Hematopoietic multipotent progenitor cell (in vitro differentiated cells): ENCODE results near the gene GDAP1L1. TPM values are rescaled to one million over a fixed set of nuclear protein-coding genes. Genes with fewer than 3 reads are reported as not detected.
"Not testable (repeated sequence)": the region's sequence is repeated elsewhere in the genome, so short reads cannot be mapped to it uniquely, and the experiment has no call there.

Experiments used
- DNase-seq, 3 donors: peaks; one replicate each; pipeline ENCODE4 v3.0.0-alpha.2; 2011 to 2015; ENCODE audit warnings: low read depth in 2 of 3, low spot score in 2 of 3
- total RNA-seq: library from RNA; depleted of rRNA; stranded (reverse); fragments of >200 nt; gene quantifications from one replicate; pipeline ENCODE4 v1.2.3, GENCODE V29; 2012

Gene GDAP1L1
- total RNA-seq, 1 donor: not detected

DNA sequence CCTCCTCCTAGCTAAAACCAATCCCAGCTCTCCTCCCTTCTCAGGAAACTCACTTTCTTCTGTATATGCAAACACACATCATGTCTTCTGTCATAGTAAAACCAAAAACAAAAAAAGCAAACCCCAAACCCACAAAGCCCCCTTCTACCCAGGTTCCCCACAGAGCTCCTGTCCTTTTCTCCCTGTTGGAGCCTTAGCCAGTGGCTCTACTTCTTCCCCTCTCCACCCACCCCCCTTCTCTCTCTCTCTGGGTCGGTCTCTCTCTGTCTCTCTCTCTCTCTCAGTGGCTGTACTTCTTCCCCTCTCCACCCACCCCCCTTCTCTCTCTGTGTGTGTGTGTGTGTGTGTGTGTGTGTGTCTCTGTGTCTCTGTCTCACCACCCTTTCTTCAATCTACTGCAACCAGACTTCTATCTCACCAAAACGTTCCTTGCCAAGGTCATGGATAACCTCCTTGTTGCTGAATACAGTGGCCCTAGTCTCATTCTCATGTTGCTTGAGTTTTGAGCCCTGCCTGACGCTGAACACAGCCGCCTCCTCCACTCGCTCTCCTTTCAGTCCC is 27.9 kb upstream of the GDAP1L1 start:
- DNase-seq: peak in 1 of 3 donors; percentile 30

DNA sequence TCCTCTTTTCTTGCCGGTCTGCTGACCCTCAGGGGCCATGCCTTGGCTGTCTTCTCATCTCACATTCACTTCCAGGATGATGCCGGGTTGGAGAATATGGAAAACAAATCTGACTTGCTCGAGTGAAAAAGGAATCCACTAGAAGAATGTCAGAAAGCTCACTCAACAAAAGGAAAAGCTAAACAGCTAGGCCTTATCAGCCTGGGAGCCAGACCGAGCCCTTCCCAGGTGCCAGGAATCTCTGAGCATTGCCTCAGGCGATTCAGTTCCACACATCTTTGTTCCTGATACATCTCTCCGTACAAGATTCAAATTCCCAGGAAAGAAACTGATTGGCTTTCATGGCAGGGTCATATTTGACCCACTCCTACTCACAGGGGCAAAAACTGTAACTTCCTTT is 27.3 kb upstream of the GDAP1L1 start:
- no peak for DNase-seq

DNA sequence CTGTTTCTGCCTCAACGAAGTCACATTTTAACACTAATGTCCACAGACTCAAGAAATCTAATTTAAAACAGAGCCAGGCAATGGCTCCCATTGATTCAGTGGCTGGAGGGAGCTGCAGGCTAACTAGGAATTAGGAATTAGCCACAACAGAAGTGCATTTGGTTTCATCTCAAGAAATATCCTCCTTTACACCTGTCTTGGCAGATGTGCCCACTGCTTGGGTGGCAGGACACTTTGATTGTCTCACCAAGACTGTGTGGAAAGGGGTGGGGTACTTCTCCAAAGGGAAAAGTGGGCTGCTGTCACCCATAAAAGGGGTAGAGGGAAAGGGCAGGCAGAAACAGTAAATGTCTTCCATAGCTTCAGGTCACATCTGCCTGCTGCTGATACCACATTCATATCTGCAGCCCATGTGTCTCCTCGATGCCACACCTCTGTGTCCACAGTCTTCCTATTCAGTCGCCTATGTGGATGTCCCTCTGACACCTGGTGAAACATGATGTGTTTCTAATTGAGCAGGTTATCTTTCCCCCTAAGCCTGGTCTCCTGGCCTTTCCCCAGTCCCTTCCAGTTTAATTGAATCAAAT is 25.6 kb upstream of the GDAP1L1 start:
- no peak for DNase-seq

DNA sequence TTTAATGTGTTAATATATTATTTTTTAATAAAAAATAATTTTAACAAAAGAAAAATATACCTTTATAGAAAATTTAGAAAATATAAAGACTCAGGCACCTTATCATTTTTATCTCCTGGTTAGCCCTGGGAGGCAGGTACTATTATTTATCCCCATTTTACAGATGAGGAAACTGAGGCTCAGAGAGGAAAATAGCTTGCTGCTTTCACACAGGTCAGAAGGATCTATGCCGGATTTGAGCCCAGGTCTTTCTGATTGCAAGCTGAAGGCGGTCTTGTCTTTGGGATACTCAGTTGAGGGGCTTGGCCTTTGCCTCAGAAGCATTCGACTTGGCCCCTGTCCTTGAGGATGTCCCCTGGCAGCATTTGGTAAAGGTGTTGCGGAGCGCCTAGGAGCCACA is 25.1 kb upstream of the GDAP1L1 start:
- DNase-seq: no peak

DNA sequence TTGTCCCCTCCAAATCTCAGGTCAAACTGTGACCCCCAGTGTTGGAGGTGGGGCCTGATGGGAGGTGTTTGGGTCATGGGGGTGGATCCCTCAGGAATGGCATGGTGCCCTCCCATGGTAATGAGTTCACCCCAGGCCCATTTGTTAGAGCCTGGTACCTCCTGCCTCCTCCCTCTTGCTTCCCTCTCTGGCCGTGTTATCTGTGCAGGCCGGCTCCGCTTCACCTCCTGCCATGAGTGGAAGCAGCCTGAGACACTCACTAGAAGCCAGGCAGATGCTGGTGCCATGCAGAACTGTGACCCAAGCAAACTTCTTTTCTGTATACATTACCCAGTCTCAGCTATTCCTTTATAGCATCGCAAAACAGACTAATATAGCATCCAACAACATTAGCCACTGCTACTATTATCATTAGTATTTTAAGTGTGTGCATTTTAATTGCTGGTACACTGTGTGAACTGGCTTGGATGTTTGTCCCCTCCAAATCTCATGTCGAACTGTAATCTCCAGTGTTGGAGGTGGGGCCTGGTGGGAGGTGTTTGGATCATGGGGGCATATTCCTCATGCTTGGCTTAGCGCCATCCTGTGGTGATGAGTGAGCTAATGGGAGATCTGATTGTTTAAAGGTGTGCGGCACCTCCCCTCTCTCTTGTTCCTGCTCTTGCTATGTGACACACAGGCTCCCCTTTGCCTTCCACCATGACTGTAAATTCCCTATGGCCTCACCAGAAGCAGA is 24.3 kb upstream of the GDAP1L1 start:
- no peak for DNase-seq

DNA sequence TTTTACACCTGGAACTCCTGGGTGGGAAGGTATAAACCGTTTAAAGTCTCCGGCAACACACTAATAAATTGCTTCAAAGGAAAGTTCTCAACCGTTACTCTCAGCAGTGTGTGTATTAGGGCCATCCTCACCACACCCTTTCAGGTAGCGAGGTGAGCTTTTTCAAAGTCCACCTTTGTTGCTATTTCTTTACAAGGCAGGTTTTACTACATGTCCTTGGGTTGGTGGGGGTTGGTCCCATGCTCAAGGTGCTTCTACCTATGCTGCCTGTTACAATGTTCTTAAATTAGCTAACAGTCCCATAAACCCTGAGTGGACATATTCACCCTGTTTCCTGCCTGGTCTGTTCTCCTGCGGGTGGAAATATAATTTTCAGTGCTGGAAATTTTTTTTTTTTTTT is 23.4 kb upstream of the GDAP1L1 start:
- no peak for DNase-seq

DNA sequence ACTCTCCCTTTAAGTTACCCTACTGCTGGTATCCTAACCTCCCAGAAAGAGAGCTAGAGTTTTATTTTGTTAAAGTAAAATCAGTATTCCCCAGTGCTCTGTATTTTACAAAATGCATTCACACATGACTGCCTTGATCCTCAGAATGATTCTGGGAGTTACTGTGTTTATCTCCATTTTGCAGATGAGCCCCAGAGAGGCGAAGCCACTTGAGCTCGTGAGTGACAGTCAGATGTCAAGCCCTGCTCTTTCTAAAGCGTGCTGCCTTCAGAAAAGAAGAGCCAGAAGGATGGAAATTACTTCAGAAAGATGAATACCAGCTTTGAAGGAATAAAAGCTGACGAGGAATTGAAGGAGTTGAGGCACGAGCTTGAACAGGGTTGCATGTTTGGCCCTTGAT is 22.5 kb upstream of the GDAP1L1 start:
- no peak for DNase-seq

DNA sequence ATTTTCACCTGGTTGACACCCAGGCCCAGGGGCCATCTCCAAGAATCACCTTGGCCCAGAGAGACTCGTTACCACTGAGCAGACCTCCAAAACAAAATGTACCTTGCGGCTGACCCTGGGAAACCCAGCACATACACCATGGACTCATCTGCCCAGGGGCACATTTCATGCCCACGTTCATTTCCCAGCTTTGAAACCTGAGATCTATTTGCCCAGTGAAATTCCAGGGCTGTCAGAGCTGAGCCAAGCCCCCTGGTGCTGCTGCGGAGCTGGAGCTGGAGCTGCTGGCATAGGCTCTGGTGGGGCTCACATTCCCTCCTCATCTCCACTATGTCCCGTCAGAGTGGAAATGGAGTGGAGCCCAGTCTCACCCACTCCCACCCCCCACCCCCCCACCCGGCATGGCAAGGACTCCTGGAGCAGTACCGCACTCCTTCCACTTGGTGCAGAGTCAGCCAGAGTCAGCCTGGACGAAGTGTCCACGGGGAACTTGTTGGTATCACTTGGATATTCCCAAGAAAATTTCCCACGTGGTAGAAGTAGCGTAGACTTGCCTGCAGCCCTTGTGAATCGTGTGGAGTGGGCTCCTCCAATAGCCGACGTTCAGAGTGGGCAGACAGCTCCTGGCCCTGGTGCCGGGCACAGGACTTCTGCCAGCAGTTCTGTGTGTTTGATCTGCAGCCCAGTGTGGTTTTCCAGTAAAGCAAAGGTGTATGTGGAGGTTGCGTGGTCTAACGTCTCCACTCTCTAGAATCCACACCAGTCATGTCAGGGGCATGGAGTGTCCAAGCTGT is 18.4 kb upstream of the GDAP1L1 start:
- no peak for DNase-seq

DNA sequence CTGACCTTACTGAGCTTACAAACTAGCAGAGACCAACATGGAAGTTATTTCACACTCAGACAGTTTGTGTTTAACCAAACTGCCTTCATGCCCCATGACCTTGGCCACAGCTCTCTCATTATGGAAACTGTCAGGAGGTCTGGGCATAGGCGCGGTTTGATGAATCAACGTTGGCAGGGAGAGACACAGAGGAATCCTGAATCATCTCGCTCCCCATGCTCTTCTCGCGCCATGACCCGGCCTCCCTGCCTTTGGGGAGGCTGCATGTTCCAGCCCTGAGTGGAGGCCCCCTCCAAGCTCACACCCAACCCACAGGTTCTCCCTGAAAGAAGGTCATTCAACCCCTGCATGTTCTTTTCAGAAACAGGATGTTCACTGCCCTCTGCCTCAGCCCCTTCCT is 15.9 kb upstream of the GDAP1L1 start:
- no peak for DNase-seq

DNA sequence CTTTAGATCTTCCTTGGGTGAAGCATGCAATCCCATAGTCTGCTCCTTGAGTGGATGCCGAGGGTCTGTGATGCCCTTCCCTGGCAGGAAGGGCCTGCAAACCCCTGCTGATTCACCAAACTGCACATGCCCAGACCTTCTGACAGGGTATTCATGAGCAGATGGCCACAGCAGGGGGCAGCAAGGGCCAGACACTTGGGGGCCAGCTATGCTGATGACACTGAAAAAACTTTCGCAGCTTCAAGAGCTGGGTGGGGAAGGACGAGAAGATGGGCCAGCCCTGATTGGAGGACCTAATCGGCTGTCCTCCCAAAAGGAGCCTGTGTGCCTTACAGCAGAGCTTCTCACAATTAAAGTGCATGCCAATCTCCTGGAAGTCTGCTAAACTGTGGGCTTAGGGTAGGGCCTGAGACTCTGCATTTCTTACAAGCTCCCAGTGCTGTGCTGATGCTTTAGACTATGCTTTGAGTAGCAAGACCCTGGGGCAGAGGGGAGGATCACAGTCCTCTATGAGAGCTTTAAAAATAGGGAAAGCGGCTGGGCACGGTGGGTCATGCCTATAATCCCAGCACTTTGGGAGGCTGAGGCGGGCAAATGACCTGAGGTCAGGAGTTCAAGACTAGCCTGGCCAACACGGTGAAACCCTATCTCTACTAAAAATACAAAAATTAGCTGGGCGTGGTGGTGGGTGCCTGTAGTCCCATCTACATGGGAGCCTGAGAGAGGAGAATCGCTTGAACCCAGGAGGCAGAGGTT is 15.2 kb upstream of the GDAP1L1 start:
- DNase-seq: no peak

DNA sequence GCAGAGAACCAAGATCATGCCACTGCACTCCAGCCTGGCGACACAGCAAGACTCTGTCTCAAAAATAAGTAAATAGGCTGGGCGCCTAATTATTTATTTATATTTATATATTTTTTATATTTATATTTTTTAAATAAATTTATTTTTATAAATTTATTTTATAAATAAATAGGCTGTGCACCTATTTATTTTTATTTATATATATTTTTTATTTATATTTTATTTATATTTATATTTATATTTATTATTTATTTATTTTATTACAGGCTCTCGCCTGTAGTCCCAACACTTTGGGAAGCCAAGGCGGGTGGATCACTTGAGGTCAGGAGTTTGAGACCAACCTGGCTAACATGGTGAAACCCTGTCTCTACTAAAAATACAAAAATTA is 14.6 kb upstream of the GDAP1L1 start:
- DNase-seq: not testable (repeated sequence)

DNA sequence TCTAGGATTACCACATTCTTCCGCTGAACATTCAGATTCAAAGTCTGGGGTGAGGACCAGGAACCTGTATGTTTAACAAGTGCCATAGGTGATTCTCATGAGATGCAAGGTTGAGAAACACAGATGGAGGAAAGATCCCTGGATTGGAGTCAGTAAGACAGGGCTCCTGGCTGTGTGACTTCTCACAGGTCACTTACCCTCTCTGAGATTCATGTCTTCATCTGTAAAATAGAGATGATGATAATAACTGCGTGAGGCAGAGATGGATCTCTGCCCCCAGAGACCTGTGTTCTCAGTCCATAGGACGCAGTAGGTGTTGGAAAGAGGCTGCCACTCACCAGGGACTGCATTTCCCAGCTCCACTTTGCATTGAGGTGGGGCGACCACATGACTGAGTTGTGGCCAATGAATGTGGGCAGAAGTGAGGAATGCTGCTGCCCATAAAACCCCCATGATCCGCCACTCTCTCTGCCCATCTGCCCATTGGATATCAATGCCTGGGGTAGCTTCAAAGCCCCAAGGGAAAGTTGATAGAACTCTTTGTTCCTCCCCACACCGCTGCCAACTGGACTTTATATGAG is 13.6 kb upstream of the GDAP1L1 start:
- no peak for DNase-seq

DNA sequence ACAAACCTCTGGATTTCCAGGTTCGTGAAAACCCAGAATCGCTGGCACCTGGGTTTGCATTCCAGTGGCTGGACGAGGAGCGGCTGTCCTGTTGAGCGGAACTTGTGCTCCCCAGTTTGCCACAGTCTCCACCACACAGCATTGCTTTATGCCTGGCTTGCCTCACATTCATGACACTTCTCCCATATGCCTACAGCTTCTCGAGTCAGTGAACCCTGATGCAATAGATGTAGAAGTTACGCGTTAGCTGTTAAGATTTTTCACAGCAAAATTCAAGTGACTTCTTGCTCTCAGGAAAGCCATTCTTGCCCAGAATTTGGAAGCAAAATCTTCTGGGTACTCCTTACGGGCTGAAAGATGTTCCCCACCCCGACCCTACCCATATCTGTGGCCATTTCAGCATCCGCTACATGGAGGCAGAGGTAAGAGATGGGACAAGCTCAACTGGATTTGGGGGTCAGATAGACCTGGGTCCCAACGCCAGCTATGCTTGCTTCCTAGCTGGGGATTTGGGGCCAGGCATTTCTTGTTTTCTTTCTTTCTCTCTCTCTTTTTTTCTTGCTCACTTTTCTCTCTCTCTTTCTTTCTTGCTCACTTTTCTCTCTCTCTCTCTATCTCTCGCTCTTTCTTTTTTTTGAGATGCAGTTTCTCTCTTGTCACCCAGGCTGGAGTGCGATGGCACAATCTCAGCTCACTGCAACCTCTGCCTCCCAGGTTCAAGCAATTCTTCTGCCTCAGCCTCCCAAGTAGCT is 12.4 kb upstream of the GDAP1L1 start:
- DNase-seq: no peak

DNA sequence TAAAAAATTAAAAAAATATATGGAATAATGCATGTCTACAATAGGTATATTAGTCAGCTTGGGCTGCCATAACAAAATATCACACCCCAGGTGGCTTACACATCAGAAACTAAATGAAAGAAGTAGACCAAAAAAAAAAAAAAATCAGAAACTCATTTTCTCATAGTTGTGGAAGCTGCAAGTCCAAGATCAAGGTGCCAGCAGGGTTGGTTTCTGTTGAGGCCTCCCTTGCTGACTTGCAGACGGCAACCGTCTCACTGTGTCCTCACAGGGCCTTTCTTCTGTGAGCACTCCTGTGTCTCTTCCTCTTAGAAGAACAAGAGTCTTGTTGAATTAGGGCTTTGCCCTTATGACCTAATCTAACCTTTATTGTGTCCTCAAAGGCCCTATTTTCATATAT is 11.4 kb upstream of the GDAP1L1 start:
- no peak for DNase-seq

DNA sequence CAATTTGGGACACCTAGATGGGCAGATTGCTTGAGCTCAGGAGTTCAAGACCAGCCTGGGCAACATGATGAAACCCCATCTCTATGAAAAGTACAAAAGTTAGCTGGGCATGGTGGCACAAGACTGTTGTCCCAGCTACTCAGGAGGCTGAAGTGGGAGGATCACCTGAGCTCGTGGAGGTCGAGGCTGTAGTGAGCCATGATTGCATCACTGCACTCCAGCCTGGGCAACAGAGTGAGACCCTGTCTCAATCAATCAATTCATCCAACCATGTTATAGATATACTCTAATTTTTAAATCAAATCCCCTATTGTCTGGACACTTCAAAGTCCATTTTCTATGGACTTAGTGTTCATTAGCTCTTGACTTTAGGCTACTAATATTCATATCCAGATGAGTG is 10.3 kb upstream of the GDAP1L1 start:
- not testable (repeated sequence) for DNase-seq

DNA sequence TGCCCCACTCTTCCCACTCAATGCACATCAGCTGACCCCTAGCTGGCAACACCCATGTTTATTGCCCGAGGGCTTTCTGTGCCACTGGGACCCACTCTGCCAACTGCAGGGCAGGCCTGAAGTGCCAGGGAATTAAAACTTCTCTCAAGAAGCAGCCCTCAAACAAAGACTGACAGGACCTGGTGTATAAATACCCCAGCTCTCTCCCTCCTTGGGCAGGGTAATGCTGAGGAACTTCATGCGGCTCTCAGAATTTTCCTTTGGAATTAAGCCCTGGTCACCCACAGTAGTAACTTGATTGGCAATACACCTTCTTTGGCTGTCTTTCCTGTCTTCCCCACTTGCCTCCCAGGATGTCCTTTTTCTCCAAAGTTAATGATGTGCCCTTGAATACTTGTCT is 5.3 kb upstream of the GDAP1L1 start:
- no peak for DNase-seq

DNA sequence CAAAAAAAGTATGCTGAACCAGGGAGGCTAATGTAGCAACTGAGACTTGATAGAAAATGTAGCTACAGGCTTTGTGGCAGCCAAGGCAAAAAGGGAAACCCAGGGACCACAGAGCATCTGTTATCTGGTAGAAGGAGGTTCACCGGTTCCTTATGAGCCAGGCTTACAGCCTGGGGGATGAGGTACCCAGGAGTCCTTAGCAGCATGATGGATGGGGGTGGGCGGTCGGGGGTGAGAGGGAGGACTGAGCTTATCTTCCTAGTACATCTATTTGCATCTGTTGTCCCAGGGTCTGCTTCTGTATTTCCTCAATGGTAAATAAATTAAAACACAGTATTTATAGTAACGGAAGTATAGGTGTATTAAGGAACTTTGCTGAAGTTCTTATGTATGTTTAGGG is 1.1 kb upstream of the GDAP1L1 start:
- DNase-seq: no peak

DNA sequence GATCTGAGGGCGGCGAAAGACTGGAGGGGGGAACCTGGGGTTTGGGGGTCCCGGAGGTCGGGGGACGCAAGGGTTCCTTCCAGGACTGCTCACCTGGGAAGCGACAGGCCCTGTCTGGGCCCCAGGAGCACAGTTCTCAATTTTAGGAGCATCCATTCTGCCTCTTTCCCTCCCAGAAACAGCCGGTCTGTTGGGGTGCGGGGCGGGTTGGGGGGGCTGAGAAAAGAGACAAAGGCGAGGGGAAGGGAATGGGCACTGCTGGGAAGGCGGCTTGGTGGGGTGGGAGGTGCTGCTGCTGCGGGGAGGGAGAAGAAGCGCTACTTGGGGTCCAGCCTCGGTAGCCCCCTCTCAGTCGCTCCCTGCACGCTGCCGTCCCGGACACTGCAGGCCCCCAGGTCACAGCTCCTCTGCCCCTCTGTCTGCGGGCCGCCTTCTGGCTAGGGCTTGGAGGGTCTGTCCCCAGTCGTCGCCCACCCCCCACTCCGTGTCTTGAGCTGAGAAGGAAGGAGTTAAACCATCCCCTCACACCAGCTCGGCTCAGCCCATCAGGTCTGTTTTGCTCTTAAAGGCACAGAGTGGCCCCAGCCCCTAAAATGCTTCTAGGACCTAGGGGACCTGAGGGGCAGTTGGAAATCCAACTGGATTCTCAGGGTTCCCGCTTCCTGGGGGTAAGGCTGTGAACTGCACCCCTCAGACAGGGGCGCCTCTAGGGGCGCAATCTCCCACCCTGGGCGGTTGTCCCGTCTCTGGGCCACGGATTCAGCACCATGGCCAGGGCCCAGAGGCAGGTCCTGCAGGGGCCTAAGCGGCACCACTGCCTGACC is 690 bp downstream of the GDAP1L1 start:
- DNase-seq: peak in 2 of 3 donors; percentile 62 to 82

DNA sequence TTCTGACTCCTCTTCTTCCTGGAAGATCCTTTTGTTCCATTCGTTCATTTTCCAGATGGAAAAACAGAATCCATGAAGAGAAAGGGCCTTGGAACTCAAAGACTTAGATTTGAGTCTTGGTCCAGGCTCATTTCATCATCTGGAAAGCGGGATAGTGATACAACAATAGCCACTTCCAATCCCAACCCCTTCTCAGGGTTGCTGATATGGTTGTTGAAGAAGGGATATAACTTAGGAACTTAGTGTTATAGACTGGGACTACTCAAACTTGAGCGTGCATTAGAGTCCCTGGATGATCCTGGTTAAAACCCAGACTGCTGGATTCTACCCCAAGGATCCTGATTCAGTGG is 1.3 kb downstream of the GDAP1L1 start:
- DNase-seq: no peak
